HEK293 (cell line): ENCODE measurements around the gene FGD6.
A peak's percentile ranks its signal among the peaks of the same experiment; 100 is the strongest.

Experiments used
- BCL11B ChIP-seq: fragments of 450-650 bp; formaldehyde crosslinking; IDR thresholded peaks from 2 replicates; pipeline ENCODE4 v1.5.1; 2016; ENCODE audit warnings: low read depth, missing biosample characterization, missing genetic modification characterization
- KLF16 ChIP-seq: fragments of 450-650 bp; formaldehyde crosslinking; IDR thresholded peaks from 2 replicates; pipeline ENCODE4 v1.5.1; 2017; ENCODE audit warnings: missing biosample characterization, missing genetic modification characterization
- PRDM1 ChIP-seq: fragments of 450-650 bp; formaldehyde crosslinking; IDR thresholded peaks from 2 replicates; pipeline ENCODE4; 2016; ENCODE audit warnings: missing biosample characterization, missing genetic modification characterization
- SETDB1 ChIP-seq: IDR thresholded peaks from one replicate; pipeline ENCODE4 v1.6.1; 2017; ENCODE audit warnings: mild to moderate bottlenecking, low read length, moderate library complexity, mixed read lengths; ENCODE audit not compliant: insufficient read length
- ZNF138 ChIP-seq: fragments of 450-650 bp; formaldehyde crosslinking; IDR thresholded peaks from 2 replicates; pipeline ENCODE4 v1.5.1; 2016; ENCODE audit warnings: missing biosample characterization, missing genetic modification characterization, borderline replicate concordance
- ZNF157 ChIP-seq: fragments of 450-650 bp; formaldehyde crosslinking; IDR thresholded peaks from 2 replicates; pipeline ENCODE4 v1.5.1; 2016; ENCODE audit warnings: missing biosample characterization, missing genetic modification characterization
- ZNF324 ChIP-seq: fragments of 450-650 bp; formaldehyde crosslinking; IDR thresholded peaks from 2 replicates; pipeline ENCODE4 v1.5.1; 2016; ENCODE audit warnings: missing biosample characterization, missing genetic modification characterization
- ZNF391 ChIP-seq: fragments of 450-650 bp; formaldehyde crosslinking; IDR thresholded peaks from 2 replicates; pipeline ENCODE4 v1.5.1; 2016; ENCODE audit warnings: low read depth, missing biosample characterization, missing genetic modification characterization, borderline replicate concordance
- TF ChIP-seq, protein P1 (sequence below): fragments of 450-650 bp; formaldehyde crosslinking; IDR thresholded peaks from 2 replicates; pipeline ENCODE4 v1.5.1; 2016; ENCODE audit warnings: missing biosample characterization, missing genetic modification characterization
- TF ChIP-seq, protein P2 (sequence below): fragments of 450-650 bp; formaldehyde crosslinking; IDR thresholded peaks from 2 replicates; pipeline ENCODE4 v1.5.1; 2016; ENCODE audit warnings: missing biosample characterization, missing genetic modification characterization
- TF ChIP-seq, protein P3 (sequence below): fragments of 450-650 bp; formaldehyde crosslinking; IDR thresholded peaks from 2 replicates; pipeline ENCODE4 v1.5.1; 2016; ENCODE audit warnings: missing biosample characterization, missing genetic modification characterization, low read depth

DNA sequence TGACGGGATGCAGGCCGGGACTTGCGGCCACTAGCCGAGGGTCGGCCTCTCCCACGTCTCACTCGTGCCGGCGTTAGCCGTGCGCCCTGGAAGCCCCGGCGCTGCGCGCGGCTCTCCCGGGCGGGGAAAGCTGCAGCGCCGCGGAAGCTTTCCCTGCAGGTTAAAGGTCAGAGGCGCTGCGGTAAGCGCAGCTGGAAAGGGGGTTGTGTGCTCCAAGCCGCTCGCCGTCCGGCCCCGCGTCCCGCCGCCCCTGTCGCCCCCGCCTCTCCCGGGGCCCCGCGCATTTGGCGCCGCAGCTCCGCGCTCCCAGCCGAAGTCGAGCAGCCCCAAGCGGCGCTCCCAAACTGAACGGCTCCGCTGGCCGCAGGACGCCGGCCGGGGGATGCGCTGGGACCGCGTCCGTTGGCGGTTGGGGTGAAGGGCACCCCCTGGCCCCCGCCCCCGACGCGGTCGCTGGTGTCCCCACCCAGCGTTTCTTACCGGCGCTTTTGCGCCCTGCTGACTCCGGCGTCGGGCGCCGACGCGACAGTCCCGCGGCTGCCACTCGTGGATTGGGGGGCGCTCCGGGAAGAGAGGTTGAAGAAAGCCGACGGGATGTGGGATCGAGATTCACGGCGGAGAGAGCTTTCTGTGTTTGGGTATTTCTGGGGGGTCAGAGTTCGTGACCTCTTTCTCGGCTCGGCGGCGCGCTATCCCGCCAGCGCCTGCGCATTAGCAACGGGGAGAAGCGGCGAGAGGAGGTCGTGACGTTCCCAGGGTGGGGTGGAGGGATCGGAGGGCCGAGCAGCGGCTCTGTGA, 144.2 kb downstream of the FGD6 start, which contains the start of gene NR2C1:
- TF ChIP-seq, protein P1, sequence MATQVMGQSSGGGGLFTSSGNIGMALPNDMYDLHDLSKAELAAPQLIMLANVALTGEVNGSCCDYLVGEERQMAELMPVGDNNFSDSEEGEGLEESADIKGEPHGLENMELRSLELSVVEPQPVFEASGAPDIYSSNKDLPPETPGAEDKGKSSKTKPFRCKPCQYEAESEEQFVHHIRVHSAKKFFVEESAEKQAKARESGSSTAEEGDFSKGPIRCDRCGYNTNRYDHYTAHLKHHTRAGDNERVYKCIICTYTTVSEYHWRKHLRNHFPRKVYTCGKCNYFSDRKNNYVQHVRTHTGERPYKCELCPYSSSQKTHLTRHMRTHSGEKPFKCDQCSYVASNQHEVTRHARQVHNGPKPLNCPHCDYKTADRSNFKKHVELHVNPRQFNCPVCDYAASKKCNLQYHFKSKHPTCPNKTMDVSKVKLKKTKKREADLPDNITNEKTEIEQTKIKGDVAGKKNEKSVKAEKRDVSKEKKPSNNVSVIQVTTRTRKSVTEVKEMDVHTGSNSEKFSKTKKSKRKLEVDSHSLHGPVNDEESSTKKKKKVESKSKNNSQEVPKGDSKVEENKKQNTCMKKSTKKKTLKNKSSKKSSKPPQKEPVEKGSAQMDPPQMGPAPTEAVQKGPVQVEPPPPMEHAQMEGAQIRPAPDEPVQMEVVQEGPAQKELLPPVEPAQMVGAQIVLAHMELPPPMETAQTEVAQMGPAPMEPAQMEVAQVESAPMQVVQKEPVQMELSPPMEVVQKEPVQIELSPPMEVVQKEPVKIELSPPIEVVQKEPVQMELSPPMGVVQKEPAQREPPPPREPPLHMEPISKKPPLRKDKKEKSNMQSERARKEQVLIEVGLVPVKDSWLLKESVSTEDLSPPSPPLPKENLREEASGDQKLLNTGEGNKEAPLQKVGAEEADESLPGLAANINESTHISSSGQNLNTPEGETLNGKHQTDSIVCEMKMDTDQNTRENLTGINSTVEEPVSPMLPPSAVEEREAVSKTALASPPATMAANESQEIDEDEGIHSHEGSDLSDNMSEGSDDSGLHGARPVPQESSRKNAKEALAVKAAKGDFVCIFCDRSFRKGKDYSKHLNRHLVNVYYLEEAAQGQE (tag by site-specific recombination), result no peak
- TF ChIP-seq, protein P2, sequence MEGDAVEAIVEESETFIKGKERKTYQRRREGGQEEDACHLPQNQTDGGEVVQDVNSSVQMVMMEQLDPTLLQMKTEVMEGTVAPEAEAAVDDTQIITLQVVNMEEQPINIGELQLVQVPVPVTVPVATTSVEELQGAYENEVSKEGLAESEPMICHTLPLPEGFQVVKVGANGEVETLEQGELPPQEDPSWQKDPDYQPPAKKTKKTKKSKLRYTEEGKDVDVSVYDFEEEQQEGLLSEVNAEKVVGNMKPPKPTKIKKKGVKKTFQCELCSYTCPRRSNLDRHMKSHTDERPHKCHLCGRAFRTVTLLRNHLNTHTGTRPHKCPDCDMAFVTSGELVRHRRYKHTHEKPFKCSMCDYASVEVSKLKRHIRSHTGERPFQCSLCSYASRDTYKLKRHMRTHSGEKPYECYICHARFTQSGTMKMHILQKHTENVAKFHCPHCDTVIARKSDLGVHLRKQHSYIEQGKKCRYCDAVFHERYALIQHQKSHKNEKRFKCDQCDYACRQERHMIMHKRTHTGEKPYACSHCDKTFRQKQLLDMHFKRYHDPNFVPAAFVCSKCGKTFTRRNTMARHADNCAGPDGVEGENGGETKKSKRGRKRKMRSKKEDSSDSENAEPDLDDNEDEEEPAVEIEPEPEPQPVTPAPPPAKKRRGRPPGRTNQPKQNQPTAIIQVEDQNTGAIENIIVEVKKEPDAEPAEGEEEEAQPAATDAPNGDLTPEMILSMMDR (tag by site-specific recombination), result peak; percentile 90
- TF ChIP-seq KLF16 (tag by site-specific recombination), result peak; percentile 60; the same call in 1 of the 2 replicates
- 0 out of 2 replicates have a peak, but pooled peaks have one; percentile 13 for TF ChIP-seq ZNF391 (tag by site-specific recombination)
- TF ChIP-seq ZNF157, result no peak
- TF ChIP-seq ZNF324, result peak; percentile 69; the same call in 1 of the 2 replicates
- TF ChIP-seq, protein P3, sequence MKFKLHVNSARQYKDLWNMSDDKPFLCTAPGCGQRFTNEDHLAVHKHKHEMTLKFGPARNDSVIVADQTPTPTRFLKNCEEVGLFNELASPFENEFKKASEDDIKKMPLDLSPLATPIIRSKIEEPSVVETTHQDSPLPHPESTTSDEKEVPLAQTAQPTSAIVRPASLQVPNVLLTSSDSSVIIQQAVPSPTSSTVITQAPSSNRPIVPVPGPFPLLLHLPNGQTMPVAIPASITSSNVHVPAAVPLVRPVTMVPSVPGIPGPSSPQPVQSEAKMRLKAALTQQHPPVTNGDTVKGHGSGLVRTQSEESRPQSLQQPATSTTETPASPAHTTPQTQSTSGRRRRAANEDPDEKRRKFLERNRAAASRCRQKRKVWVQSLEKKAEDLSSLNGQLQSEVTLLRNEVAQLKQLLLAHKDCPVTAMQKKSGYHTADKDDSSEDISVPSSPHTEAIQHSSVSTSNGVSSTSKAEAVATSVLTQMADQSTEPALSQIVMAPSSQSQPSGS (tag by site-specific recombination), result no peak
- TF ChIP-seq BCL11B (tag by site-specific recombination), result peak; percentile 98
- TF ChIP-seq PRDM1, result peak; percentile 93; the same call in 1 of the 2 replicates
- no peak for TF ChIP-seq SETDB1
- TF ChIP-seq ZNF138 (tag by site-specific recombination), result no peak
